ENCODE data around the gene GCNA.
"Not testable (repeated sequence)": the region's sequence is repeated elsewhere in the genome, so short reads cannot be mapped to it uniquely, and the experiment has no call there.

DNA sequence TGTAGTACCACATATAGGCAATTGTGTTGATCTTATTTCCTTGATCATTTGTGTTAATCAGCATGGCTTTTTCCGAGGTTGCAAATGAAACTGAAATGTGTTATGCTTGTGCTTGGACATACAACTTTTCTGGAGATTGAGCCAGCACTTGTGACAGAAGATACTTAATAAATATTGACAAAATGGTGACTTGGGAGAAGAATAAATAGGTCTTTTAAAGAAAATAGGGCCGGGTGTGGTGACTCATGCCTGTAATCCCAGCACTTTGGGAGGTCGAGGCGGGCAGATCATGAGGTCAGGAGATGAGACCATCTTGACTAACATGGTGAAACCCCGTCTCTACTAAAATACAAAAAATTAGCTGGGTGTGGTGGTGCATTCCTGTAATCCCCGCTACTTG, 18.5 kb upstream of the GCNA start:
- TF ChIP-seq, protein P1, sequence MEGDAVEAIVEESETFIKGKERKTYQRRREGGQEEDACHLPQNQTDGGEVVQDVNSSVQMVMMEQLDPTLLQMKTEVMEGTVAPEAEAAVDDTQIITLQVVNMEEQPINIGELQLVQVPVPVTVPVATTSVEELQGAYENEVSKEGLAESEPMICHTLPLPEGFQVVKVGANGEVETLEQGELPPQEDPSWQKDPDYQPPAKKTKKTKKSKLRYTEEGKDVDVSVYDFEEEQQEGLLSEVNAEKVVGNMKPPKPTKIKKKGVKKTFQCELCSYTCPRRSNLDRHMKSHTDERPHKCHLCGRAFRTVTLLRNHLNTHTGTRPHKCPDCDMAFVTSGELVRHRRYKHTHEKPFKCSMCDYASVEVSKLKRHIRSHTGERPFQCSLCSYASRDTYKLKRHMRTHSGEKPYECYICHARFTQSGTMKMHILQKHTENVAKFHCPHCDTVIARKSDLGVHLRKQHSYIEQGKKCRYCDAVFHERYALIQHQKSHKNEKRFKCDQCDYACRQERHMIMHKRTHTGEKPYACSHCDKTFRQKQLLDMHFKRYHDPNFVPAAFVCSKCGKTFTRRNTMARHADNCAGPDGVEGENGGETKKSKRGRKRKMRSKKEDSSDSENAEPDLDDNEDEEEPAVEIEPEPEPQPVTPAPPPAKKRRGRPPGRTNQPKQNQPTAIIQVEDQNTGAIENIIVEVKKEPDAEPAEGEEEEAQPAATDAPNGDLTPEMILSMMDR (IDR thresholded peaks at IDR 0.05), result not testable (repeated sequence)
- not testable (repeated sequence) for TF ChIP-seq POLR2A (IDR thresholded peaks at IDR 0.05); POLR2AphosphoS5 (IDR thresholded peaks at IDR 0.05; ENCODE audit: insufficient read depth in 1 of 2, low read depth in 1 of 2)
